Renal pelvis (tissue), 12 donors: Measurements from ENCODE around the gene TRMU. TPM values are rescaled to one million over a fixed set of nuclear protein-coding genes. Genes with fewer than 3 reads are reported as not detected.
A peak's percentile ranks its signal among the peaks of the same experiment; 100 is the strongest.

Experiments used
- DNase-seq: peaks from one replicate; pipeline ENCODE4 v3.0.0-alpha.2; 2013
- long read RNA-seq, 16 experiments: transcript quantifications; one replicate each; lab custom pipeline, GENCODE V29; 2026
- polyA plus RNA-seq, 3 donors: library from polyadenylated mRNA; unstranded; fragments of 120-200 nt; gene quantifications; one replicate each; pipeline ENCODE4 v1.2.1, GENCODE V29; 2013; ENCODE audit not compliant: insufficient read length in 3 of 3

TRMU gene
- 10 to 100 TPM; 55.1 to 58.5 (median 55.9) TPM for polyA plus RNA-seq
- long read RNA-seq, donor 1, partial matches to known transcripts = 0 of 12 reads
- long read RNA-seq, donor 1, other reads (novel, unspliced or antisense) = 0 of 12 reads
- long read RNA-seq, donor 2, partial matches to known transcripts = 0 of 11 reads
- long read RNA-seq, donor 2, other reads (novel, unspliced or antisense) = 0 of 11 reads
- long read RNA-seq, donor 3, partial matches to known transcripts = 0 of 9 reads
- long read RNA-seq, donor 3, other reads (novel, unspliced or antisense) = 0 of 9 reads
- long read RNA-seq, donor 4, transcript TRMU-201 (11 exons, 1,940 nt) = major isoform, 8 of 20 reads
- long read RNA-seq, donor 4, partial matches to known transcripts = 0 of 20 reads
- long read RNA-seq, donor 4, other reads (novel, unspliced or antisense) = 0 of 20 reads
- long read RNA-seq, donor 5, partial matches to known transcripts = 0 of 4 reads
- long read RNA-seq, donor 5, other reads (novel, unspliced or antisense) = 0 of 4 reads
- long read RNA-seq, donor 6, partial matches to known transcripts = 0 of 8 reads
- long read RNA-seq, donor 6, other reads (novel, unspliced or antisense) = 0 of 8 reads
- long read RNA-seq, donor 7, partial matches to known transcripts = 5 of 17 reads
- long read RNA-seq, donor 7, other reads (novel, unspliced or antisense) = 0 of 17 reads
- long read RNA-seq, donor 8, partial matches to known transcripts = 0 of 1 reads
- long read RNA-seq, donor 8, other reads (novel, unspliced or antisense) = 0 of 1 reads
- long read RNA-seq, donor 9, partial matches to known transcripts = 0 of 17 reads
- long read RNA-seq, donor 9, other reads (novel, unspliced or antisense) = 0 of 17 reads
- long read RNA-seq, donor 10, partial matches to known transcripts = 0 of 6 reads
- long read RNA-seq, donor 10, other reads (novel, unspliced or antisense) = 0 of 6 reads
- long read RNA-seq, donor 11, transcript TRMU-201 (11 exons, 1,940 nt) = major isoform, 5 of 6 reads
- long read RNA-seq, donor 11, partial matches to known transcripts = 0 of 6 reads
- long read RNA-seq, donor 11, other reads (novel, unspliced or antisense) = 0 of 6 reads
- long read RNA-seq, donor 12, partial matches to known transcripts = 0 of 13 reads
- long read RNA-seq, donor 12, other reads (novel, unspliced or antisense) = 0 of 13 reads
- long read RNA-seq, donor 13, partial matches to known transcripts = 5 of 9 reads
- long read RNA-seq, donor 13, other reads (novel, unspliced or antisense) = 0 of 9 reads
- long read RNA-seq, donor 14, partial matches to known transcripts = 0 of 11 reads
- long read RNA-seq, donor 14, other reads (novel, unspliced or antisense) = 0 of 11 reads
- long read RNA-seq, donor 15, transcript TRMU-201 (11 exons, 1,940 nt) = major isoform, 10 of 19 reads
- long read RNA-seq, donor 15, partial matches to known transcripts = 0 of 19 reads
- long read RNA-seq, donor 15, other reads (novel, unspliced or antisense) = 0 of 19 reads
- long read RNA-seq, donor 16, transcript TRMU-201 (11 exons, 1,940 nt) = major isoform, 6 of 13 reads
- long read RNA-seq, donor 16, partial matches to known transcripts = 0 of 13 reads
- long read RNA-seq, donor 16, other reads (novel, unspliced or antisense) = 0 of 13 reads

GRCh38 chr22:46335201-46336118 is at the start of gene TRMU:
TRMU (plus strand) TSS chr22:46335714; CDS start chr22:46335765, 51 bp downstream.
- DNase-seq = peak; percentile 86

- DNase-seq = no peak
Measured at GRCh38 chr22:46286006-46286405, 49.5 kb upstream of the TRMU start.

- DNase-seq = no peak
Measured at GRCh38 chr22:46286941-46287872, 48.3 kb upstream of the TRMU start.

DNA sequence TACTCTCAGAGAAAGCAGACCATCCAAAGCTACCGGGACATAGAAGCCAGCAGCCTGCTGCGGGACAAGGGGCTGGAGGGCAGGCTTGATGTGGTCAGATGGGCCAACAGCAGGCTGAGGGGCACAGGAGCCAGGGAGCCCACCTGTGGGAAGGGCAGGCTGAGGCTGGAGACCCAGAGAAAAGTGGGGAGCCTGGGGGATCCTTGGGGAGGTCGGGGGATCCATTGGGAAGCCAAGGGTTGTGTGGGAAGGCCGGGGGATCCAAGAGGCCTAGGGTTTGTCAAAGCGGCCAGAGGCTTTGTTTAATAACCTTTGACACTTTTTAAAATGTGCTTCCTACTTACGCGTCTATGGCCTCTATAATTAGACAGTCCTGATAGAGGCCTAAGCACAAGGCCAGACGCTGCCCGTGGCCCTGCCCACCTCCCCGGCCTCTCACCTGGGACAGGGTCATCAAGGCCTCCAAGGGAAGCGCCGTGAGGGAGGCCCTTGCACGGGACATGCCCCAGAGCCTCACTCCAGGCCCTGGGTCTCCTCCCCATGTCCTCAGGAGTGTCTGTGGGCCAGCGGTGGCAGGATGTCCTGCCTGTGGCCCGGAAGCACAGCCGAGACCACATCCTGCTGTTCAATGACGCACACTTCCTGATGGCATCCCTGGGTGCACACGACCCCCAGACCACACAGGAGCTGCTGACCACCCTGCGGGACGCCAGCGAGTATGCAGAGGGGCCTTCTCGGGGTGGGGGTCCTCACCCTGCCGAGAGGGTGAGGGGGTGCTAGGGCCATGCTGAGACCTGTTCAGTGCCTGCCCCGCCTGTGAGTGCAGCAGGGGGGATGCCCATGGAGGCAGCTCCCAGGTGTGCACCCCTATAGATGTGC is 47.4 kb upstream of the TRMU start:
- no peak for DNase-seq

GRCh38 chr22:46288846-46289243 is 46.7 kb upstream of the TRMU start:
- no peak for DNase-seq

- no peak for DNase-seq
Measured at GRCh38 chr22:46289244-46289891, 46.1 kb upstream of the TRMU start.

- no peak for DNase-seq
Measured at GRCh38 chr22:46290121-46290842, 45.2 kb upstream of the TRMU start.

DNA sequence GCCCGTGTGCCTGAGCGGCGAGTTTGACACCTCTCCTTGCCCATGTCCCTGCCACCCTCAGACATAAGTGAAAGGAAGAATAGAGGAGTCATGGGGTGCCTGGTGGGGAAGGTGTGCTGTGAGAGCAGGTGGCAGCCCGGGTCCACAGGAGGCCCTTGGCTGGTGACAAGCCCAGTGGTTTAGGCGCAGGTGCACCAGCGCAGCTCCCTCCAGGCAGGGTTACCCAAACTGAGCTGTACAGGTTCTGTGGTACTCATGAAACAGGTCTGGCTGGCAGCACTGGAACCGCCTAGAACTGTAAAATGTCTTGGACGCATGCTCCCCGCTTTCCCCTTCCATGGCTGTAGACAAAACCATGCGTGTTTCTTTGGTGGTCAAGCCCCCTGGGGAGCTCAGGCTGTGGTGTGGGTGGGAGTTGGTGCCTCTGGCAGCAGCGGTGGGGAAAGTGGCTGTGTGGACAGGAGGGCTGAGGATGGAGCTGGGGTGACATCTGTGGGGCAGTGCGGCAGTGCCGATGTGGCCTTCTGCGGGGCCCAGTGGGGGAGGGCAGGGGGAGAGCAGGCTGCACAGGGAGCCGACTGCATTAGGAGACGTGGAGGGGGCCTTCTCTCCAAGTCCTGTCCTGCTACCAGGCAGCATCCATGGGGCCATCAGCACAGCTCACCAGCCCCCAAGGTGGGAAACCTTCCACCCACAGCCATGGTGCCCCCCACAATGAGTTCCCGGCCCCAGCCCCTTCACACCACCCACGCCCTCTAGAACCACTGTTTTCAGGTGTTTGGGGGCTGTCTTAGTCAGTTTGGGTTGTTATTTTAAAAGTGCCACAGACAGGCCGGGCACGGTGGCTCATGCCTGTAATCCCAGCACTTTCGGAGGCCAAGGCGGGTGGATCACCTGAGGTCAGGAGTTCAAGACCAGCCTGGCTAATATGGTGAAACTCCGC is 44.4 kb upstream of the TRMU start:
- DNase-seq = no peak

DNA sequence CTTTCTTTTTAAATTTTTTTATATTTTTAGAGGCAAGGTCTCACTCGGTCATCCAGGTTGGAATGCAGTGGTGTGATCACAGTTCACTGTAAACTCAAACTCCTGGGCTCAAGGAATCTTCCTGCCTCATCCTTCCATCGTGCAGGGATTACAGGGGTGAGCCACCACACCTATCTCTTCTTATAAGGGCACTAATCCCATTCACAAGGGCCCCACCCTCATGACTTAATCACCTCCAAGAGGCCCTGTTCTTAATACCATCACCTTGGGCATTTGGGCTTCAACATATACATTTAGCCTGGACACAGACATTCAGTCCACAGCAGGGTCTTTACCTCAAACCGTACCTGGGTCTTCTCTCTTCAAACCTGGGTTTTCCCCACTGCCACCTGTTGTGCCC is 43.3 kb upstream of the TRMU start:
- DNase-seq = no peak

DNA sequence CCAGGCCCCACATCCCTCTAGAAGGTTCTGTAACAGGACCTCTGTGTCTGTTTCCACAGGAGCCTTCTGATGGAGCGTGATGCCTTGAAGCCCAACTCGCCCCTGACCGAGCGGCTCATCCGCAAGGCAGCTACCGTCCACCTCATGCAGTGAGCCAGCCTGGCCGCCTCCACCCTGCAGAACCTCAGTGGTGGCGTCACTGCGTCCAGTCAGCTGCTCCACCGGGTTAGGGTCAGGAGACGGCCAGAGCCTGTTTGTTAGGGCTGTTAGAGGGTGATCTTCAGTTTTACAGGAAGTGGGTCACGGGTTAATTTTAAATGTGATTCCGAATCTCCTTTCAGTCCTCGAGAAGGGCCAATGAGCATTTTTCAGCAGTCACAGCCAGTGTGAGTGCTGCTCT is 42.8 kb upstream of the TRMU start:
- no peak for DNase-seq

- no peak for DNase-seq
Measured at GRCh38 chr22:46293577-46294260, 41.8 kb upstream of the TRMU start.

GRCh38 chr22:46294784-46295183 is 40.7 kb upstream of the TRMU start:
- DNase-seq = no peak

DNA sequence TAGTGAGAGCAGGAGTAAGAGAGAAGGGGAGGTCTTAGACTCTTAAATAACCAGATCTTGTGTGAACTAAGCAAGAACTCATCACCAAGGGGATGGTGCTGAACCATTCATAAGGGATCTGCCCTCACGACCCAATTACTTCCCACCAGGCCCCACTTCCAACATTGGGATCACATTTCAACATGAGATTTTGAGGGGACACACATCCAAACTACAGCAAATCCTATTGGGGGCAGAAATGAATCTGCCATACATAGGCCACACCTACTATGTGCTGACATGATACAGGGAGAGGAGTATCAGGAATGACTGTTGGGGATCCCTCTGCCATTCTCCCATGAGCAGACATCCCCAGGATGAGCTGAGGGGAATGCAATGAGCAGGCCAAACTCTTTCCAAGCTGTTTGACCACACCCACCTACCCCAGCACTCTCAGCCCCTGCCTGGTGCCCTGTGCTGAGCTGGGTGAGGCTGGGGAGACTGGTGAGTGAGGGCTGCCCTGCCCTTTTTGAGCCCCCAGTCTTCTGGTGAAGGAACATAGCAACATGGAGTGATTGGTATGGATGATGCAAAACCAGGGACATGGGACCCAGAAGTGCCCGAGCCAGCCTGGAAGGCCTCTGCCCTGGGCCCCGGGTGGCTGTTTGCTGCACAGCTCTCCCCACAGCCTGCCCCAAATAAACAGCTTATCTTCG is 40.1 kb upstream of the TRMU start:
- DNase-seq = no peak
